Small intestine (tissue), 7 donors: ENCODE results near the gene MSI2. TPM values are rescaled to one million over a fixed set of nuclear protein-coding genes. Genes with fewer than 3 reads are reported as not detected.

Experiments used
- DNase-seq, 2 donors: peaks; one replicate each; pipeline versions ENCODE4 v3.0.0 to v3.0.0-alpha.2; 2013
- FAIRE-seq: peaks from 2 replicates; lab custom pipeline; 2012; peaks lifted over from hg19 to GRCh38; lab: Jason Lieb, UNC
- H3K27ac ChIP-seq, 3 donors: one replicate each; pipeline ENCODE4 v1.5.1; 2013; ENCODE audit warnings: low read length in 2 of 3, mild to moderate bottlenecking in 2 of 3, control low read depth in 1 of 3, inconsistent platforms in 1 of 3, low read depth in 1 of 3, moderate library complexity in 1 of 3
- H3K27me3 ChIP-seq, 3 donors: one replicate each; pipeline ENCODE4 v1.6.1; 2013; ENCODE audit warnings: low read length in 3 of 3, inconsistent platforms in 1 of 3; ENCODE audit not compliant: control insufficient read depth in 3 of 3, insufficient read depth in 3 of 3
- H3K36me3 ChIP-seq, 3 donors: one replicate each; pipeline ENCODE4 v1.6.1; 2013; ENCODE audit warnings: low read length in 3 of 3, inconsistent platforms in 1 of 3, low read depth in 1 of 3, mild to moderate bottlenecking in 1 of 3, moderate library complexity in 1 of 3; ENCODE audit not compliant: control insufficient read depth in 3 of 3, insufficient read depth in 2 of 3
- H3K4me1 ChIP-seq, 3 donors: one replicate each; pipeline ENCODE4 v1.6.1; 2013; ENCODE audit warnings: low read length in 2 of 3, inconsistent platforms in 1 of 3, low read depth in 1 of 3, mild to moderate bottlenecking in 1 of 3, moderate library complexity in 1 of 3; ENCODE audit not compliant: control insufficient read depth in 3 of 3, insufficient read depth in 2 of 3
- H3K4me3 ChIP-seq, 3 donors: one replicate each; pipeline ENCODE4 v1.5.1; 2013; ENCODE audit warnings: low read length in 3 of 3, control low read depth in 1 of 3, inconsistent platforms in 1 of 3, low read depth in 1 of 3, mild to moderate bottlenecking in 1 of 3, moderate library complexity in 1 of 3
- H3K9me3 ChIP-seq, 2 donors: one replicate each; pipeline ENCODE4 v1.6.1; 2013; ENCODE audit warnings: low read depth in 1 of 2, low read length in 1 of 2; ENCODE audit not compliant: control insufficient read depth in 2 of 2, insufficient read depth in 1 of 2
- WGBS, 3 donors: extraction: QIAGEN DNeasy Blood & Tissue Kit; methylation state at CpG; one replicate each; pipeline ENCODE4 v1.1.7; 2013; 5-methylcytosine and 5-hydroxymethylcytosine counted together
- polyA plus RNA-seq, 4 donors: library from polyadenylated mRNA; stranded (reverse) in 3 of 4; unstranded in 1 of 4; fragments of 200-250 nt in 3 of 4; fragments of 120-200 nt in 1 of 4; gene quantifications; one replicate each; pipeline versions ENCODE4 v1.2.1 to v1.2.3, GENCODE V29; 2013
- donor health status: healthy with polysubstance abuse.
- donor health status: control.
- donor health status: control.
- donor health status: Bipolar disorder and iron deficiency.
- donor health status: healthy.

The MSI2 gene
- polyA plus RNA-seq, 4 donors, result 5.1 to 49.4 (median 12.6) TPM

DNA sequence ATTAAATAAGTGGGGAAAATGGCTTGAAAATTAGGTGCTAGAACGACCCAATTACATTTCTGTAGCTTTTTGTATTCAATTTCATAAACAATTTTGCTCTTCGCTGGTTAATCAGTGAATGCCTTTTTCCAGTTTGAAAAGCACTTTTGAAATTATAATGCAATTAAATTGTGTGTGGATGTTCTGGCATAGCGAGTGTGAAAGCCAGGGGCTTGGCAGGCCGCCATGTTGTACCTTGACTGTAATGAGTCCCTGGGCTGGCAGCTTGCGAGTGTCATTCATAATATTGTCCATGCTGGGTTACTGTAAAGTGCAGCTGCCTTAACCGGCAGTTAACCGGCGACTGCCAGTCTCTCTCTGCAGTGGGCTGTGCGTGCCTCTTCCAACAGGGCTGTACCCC, 310.9 kb downstream of the MSI2 start:
- FAIRE-seq, result no peak
- Histone ChIP-seq H3K4me3 (no peak overlapping the region), H3K4me1 (peaks cover 0 to 33% (median 0%) of the 10 kb centered on the region in 3 donors), H3K36me3 (peaks cover 0 to 28% (median 0%) of the 10 kb centered on the region in 3 donors), H3K27ac (no peak overlapping the region), H3K9me3 (no peaks in the 10 kb centered on the region), H3K27me3 (no peaks in the 10 kb centered on the region)
- WGBS, 3 donors, result 94 to 96% (median 96%) methylated on average over 9 of the region's 9 CpGs
- DNase-seq, result no peak

DNA sequence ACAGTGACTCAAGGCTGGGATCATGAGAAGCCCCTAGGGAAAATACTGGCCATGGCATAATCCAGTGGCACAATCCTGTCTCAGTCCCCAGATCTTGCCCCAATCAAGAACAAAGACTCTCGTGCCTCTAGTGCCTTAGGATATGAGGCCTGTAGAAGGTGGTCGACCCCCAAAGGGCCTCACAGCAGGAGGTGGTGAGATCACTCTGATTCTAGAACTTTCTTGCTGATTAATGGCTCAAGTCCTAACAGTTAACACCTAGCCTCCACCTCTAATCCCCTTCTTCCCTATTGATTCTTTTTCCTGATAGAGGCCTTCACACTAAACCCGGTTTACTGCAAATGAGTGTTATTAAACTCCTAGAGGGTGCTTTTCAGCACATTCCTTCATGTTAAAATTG, 312.0 kb downstream of the MSI2 start:
- Histone ChIP-seq H3K9me3 (no peaks in the 10 kb centered on the region), H3K27ac (no peak overlapping the region), H3K36me3 (peaks cover 0 to 35% (median 0%) of the 10 kb centered on the region in 3 donors), H3K4me3 (no peak overlapping the region), H3K4me1 (peaks cover 0 to 22% (median 0%) of the 10 kb centered on the region in 3 donors), H3K27me3 (no peaks in the 10 kb centered on the region)
- 80 to 89% (median 88%) methylated on average over 3 of the region's 3 CpGs for WGBS, 3 donors
- no peak for FAIRE-seq
- DNase-seq, result no peak

DNA sequence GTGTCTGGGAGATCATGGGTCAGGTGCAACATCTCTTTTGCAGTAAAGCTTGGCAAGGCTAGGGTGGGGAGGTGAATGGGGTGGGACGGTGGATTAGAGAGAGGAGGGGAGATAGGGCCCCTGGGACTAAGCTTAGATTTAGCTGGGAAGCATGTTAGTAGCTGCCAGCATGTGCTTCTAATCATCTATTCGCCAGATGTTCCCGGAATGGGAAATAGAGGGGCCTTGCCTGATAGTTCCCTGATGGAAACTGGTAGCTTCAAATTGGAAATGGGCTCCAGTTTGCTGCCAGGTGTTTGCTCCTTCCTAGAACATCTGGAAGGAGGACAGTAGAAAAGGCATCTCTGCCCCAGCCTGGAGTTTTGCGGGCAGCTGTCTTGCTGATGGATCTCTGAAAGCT, 312.7 kb downstream of the MSI2 start:
- WGBS, 3 donors, result 91 to 98% (median 93%) methylated on average over 4 of the region's 4 CpGs

DNA sequence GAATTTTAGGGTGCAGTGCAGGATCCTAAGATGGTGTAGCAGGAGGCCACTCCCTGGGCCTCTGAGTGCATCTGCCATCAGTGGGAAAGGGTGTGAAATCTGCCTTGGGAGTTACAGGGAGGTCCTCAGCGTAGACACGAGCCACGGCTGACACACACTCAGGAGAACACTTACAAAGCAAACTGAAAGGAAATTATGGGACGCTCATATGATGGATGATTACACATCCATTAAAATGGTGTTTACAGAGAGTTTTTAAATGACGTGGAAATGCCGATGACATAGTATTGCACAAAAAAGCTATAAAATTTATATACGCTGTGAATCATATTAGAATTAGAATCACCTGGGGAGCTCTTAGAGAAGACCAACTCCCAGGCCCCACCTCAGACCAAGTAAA, 313.5 kb downstream of the MSI2 start:
- Histone ChIP-seq H3K27me3 (no peaks in the 10 kb centered on the region), H3K4me3 (no peak overlapping the region), H3K27ac (no peak overlapping the region), H3K4me1 (peaks cover 0 to 7% (median 0%) of the 10 kb centered on the region in 3 donors), H3K36me3 (peaks cover 0 to 38% (median 0%) of the 10 kb centered on the region in 3 donors), H3K9me3 (no peaks in the 10 kb centered on the region)
- WGBS, 3 donors, result 94 to 98% (median 95%) methylated on average over 7 of the region's 7 CpGs
- FAIRE-seq, result no peak
- no peak for DNase-seq

More for the DNA sequence above, 312.7 kb downstream of the MSI2 start:
- H3K36me3 ChIP-seq, result peaks cover 0 to 36% (median 0%) of the 10 kb centered on the region in 3 donors
- H3K27me3 ChIP-seq, result no peaks in the 10 kb centered on the region
- no peak overlapping the region for H3K27ac ChIP-seq
- no peak for DNase-seq
- no peaks in the 10 kb centered on the region for H3K9me3 ChIP-seq
- FAIRE-seq, result no peak
- no peak overlapping the region for H3K4me3 ChIP-seq
- H3K4me1 ChIP-seq, result peaks cover 0 to 15% (median 0%) of the 10 kb centered on the region in 3 donors

DNA sequence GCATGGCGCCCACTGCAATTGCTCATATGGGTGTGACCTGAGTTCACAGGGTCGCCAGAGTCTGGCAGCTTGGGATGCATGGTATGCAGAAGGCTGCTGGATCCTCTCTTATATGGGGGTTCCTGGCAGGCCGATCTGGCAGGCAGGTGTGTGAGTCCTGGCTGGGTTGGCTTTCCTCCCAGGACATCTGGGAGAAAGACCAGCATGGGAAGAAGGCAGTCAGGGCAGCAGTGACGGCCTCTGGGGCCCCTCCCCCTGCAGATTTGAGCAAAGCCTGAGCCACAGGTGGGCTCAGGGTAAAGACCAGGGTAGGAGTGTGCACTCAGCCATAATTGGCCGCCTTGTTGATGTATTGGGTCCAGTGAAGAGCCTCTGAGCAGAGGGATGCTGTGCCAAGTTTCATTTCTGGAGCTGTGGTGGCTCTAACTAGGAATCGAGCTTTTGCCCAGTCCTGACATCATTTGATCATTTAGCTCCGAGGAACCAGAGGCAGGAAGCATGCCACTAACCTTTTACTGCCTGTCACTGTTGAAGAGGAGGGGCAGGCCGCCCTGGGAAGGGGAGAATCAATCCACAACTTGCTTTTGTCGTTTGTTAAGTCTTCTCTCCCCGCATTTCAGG, 314.5 kb downstream of the MSI2 start:
- H3K27ac ChIP-seq, result no peak overlapping the region
- WGBS, 3 donors, result 39 to 64% (median 49%) methylated on average over 10 of the region's 10 CpGs
- H3K4me3 ChIP-seq, result no peak overlapping the region
- no peaks in the 10 kb centered on the region for H3K27me3 ChIP-seq
- no peaks in the 10 kb centered on the region for H3K9me3 ChIP-seq
- H3K4me1 ChIP-seq, result no peaks in the 10 kb centered on the region
- no peak for DNase-seq
- peaks cover 0 to 36% (median 0%) of the 10 kb centered on the region in 3 donors for H3K36me3 ChIP-seq
- FAIRE-seq, result no peak

DNA sequence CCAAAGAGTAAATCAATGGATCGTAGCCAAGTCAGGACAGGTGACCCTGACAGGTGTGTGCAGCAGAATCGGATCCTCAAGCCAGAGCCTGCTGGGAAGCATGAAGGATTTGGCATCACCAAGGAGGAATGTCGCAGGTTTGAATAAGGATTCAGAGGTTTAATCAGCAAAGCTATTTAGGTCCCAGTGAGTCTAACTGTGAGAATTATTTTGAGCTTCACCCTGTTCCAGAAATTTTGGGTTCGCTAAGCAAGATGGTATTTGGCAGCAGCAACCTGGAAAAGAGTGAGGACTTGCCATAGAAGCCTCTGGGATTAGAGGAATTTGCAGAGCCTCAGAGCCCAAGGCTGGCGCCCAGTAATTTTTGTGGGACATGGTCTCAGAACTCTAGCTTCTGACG, 315.7 kb downstream of the MSI2 start:
- 58 to 81% (median 67%) methylated on average over 6 of the region's 6 CpGs for WGBS, 3 donors
- Histone ChIP-seq H3K9me3 (no peaks in the 10 kb centered on the region), H3K4me3 (no peak overlapping the region), H3K36me3 (peaks cover 0 to 32% (median 0%) of the 10 kb centered on the region in 3 donors), H3K27ac (no peak overlapping the region), H3K27me3 (no peaks in the 10 kb centered on the region), H3K4me1 (no peaks in the 10 kb centered on the region)
- DNase-seq (no peak), FAIRE-seq (no peak)

DNA sequence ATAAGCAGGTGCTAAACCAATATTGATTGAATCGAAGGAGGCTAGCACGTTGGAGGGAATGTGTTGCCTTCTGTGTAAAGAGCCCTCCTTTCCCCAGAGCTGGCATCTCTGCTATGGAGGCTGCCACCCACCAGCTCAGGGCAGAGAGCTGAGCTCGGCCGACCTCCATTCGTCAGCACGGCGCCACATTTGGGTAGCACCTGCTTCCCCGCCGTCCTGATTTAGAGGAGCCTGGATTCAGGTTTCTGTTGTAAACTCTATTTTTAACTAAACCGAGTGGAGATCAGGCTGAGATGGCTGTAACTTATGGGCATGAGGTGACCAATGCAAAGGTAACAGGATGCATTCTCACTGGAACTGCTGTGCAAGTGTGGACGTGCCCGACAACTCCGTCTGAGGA, 316.3 kb downstream of the MSI2 start:
- H3K36me3 ChIP-seq, result peaks cover 0 to 29% (median 0%) of the 10 kb centered on the region in 3 donors
- 94 to 96% (median 96%) methylated on average over 13 of the region's 13 CpGs for WGBS, 3 donors
- H3K4me3 ChIP-seq, result no peak overlapping the region
- no peaks in the 10 kb centered on the region for H3K4me1 ChIP-seq
- H3K27ac ChIP-seq, result no peak overlapping the region
- H3K9me3 ChIP-seq, result no peaks in the 10 kb centered on the region
- FAIRE-seq (no peak), DNase-seq (no peak)
- H3K27me3 ChIP-seq, result no peaks in the 10 kb centered on the region

DNA sequence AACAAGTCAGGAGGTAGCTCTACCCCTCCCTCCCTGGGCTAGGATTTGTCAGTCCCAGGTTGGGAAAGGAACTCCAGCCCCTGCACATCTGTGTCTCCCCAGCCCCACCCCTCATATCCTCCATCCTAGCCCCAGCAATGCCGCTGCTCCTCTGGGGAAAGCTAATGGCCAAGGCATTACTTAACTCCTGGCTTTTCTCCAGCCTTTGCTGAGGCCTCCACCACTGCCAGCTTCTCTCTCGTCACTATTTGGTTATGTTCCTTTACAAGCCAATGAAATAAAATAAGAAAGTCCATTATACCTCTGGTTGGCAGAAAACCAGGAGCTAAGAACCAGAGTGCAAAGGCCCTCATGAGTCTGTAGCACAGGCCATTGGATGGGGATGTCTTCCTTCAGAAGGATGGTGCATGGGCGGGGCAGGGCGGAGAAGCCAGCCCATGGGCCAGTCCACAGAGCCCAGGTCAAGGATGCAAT, 317.8 kb downstream of the MSI2 start:
- Histone ChIP-seq H3K9me3 (no peaks in the 10 kb centered on the region), H3K36me3 (peaks cover 0 to 29% (median 0%) of the 10 kb centered on the region in 3 donors), H3K27me3 (no peaks in the 10 kb centered on the region), H3K4me3 (no peak overlapping the region), H3K27ac (no peak overlapping the region), H3K4me1 (peaks cover 0 to 8% (median 0%) of the 10 kb centered on the region in 3 donors)
- WGBS, 3 donors, result 63 to 76% (median 71%) methylated on average over 4 of the region's 4 CpGs
- DNase-seq (no peak), FAIRE-seq (no peak)
